HCT116 (cell line): ENCODE data around the gene HAGH. TPM values are rescaled to one million over a fixed set of nuclear protein-coding genes. Genes with fewer than 3 reads are reported as not detected.

ENCODE experiments used
- ATAC-seq: fragments of 200-7000 bp; cut with Tn5 transposase; 2 replicates; pipeline ENCODE4 v1.9.1; 2020; ENCODE audit warnings: mild to moderate bottlenecking, moderate library complexity
- BruUV-seq: library from RNA; stranded (reverse); fragments of 400-500 nt; replicated peaks from 2 replicates; lab custom pipeline; 2021; lab: Mats Ljungman, UMichigan
- CTCF ChIA-PET: fragments of 300-600 bp; sonication (Branson Sonifier 250); formaldehyde crosslinking; loops from one replicate; lab custom pipeline; 2021; ENCODE audit warnings: antibody characterized with exemption; lab: Charles Lee
- POLR2A ChIA-PET: fragments of 300-600, 350-600 bp; sonication (Branson Sonifier 250); formaldehyde crosslinking; loops from one replicate; lab custom pipeline; 2021; ENCODE audit warnings: antibody characterized with exemption; lab: Charles Lee
- RAD21 ChIA-PET, 2 experiments: fragments of 300-600 bp; sonication (Branson Sonifier 250); formaldehyde crosslinking; loops; one replicate each; lab custom pipeline; 2023; ENCODE audit warnings: low total read pairs in 2 of 2; ENCODE audit not compliant: uncharacterized antibody in 2 of 2, unreplicated experiment in 2 of 2, low non-redundant PET in 1 of 2; lab: Charles Lee
- DNase-seq: peaks from one replicate; pipeline ENCODE4 v3.0.0-alpha.2; 2010; ENCODE audit warnings: low read depth, low spot score
- H2AFZ ChIP-seq: fragments of 200-600 bp; shearing (Covaris generic), sonication (generic); 2 replicates; pipeline ENCODE4 v1.6.1; 2017; ENCODE audit warnings: low read depth, mixed run types, mixed read lengths, antibody characterized with exemption, low read length; ENCODE audit not compliant: poor library complexity, severe bottlenecking
- H3K27ac ChIP-seq: 2 replicates; pipeline ENCODE4 v1.5.1; 2012; ENCODE audit warnings: low read depth, low read length
- H3K27me3 ChIP-seq: fragments of 200-600 bp; sonication (generic); 2 replicates; pipeline ENCODE4 v1.6.1; 2016; ENCODE audit warnings: mixed run types, low read length, mixed read lengths; ENCODE audit not compliant: insufficient read depth
- H3K36me3 ChIP-seq, 2 experiments: fragments of 200-500 bp in 1 of 2; fragments of 200-600 bp in 1 of 2; sonication (Bioruptor generic) in 1 of 2; sonication (generic) in 1 of 2; 2 replicates each; pipeline versions ENCODE4 v1.5.1 to v1.6.1; 2014 to 2016; ENCODE audit warnings: low read length in 2 of 2, inconsistent platforms in 1 of 2, mixed read lengths in 1 of 2, mixed run types in 1 of 2; ENCODE audit not compliant: insufficient read depth in 2 of 2, control insufficient read depth in 1 of 2
- H3K4me1 ChIP-seq, 2 experiments: fragments of 200-600 bp in 1 of 2; sonication (generic) in 1 of 2; 2 replicates each; pipeline versions ENCODE4 v1.5.1 to v1.6.1; 2012 to 2017; ENCODE audit warnings: low read length in 2 of 2, inconsistent platforms in 1 of 2, mild to moderate bottlenecking in 1 of 2, mixed read lengths in 1 of 2, mixed run types in 1 of 2, moderate library complexity in 1 of 2; ENCODE audit not compliant: insufficient read depth in 2 of 2, control insufficient read depth in 1 of 2
- H3K4me2 ChIP-seq: fragments of 200-600 bp; sonication (generic); 2 replicates; pipeline ENCODE4 v1.6.1; 2017; ENCODE audit warnings: mixed run types, low read length, mixed read lengths
- H3K4me3 ChIP-seq, 2 experiments: fragments of 200-600 bp in 1 of 2; sonication (generic) in 1 of 2; replicated peaks in 1 of 2; 2 replicates each; pipeline ENCODE4 v1.5.1; 2011 to 2016; ENCODE audit warnings: low read length in 2 of 2, control low read depth in 1 of 2, low read depth in 1 of 2, mild to moderate bottlenecking in 1 of 2, mixed read lengths in 1 of 2, mixed run types in 1 of 2
- H3K79me2 ChIP-seq: fragments of 200-600 bp; sonication (generic); 2 replicates; pipeline ENCODE4 v1.6.1; 2017; ENCODE audit warnings: mild to moderate bottlenecking, mixed run types, low read length, moderate library complexity, mixed read lengths; ENCODE audit not compliant: insufficient read depth
- H3K9ac ChIP-seq: fragments of 200-600 bp; sonication (generic); 2 replicates; pipeline ENCODE4 v1.6.1; 2016; ENCODE audit warnings: low read length, mixed read lengths
- H3K9me2 ChIP-seq: fragments of 200-600 bp; sonication (generic), shearing (Covaris generic); 2 replicates; pipeline ENCODE4 v1.6.1; 2017; ENCODE audit warnings: mixed run types, mild to moderate bottlenecking, moderate library complexity; ENCODE audit not compliant: insufficient read depth
- H3K9me3 ChIP-seq, 2 experiments: fragments of 200-500 bp in 1 of 2; fragments of 200-600 bp in 1 of 2; sonication (Bioruptor generic) in 1 of 2; sonication (generic) in 1 of 2; 2 replicates each; pipeline ENCODE4 v1.6.1; 2014 to 2017; ENCODE audit warnings: low read length in 2 of 2, mixed read lengths in 2 of 2, inconsistent platforms in 1 of 2, low read depth in 1 of 2, mild to moderate bottlenecking in 1 of 2, mixed run types in 1 of 2, moderate library complexity in 1 of 2; ENCODE audit not compliant: control insufficient read depth in 1 of 2, insufficient read depth in 1 of 2
- H4K20me1 ChIP-seq: fragments of 200-600 bp; sonication (generic), shearing (Covaris generic); 2 replicates; pipeline ENCODE4 v1.6.1; 2017; ENCODE audit warnings: mixed run types, mild to moderate bottlenecking, moderate library complexity; ENCODE audit not compliant: insufficient read depth
- CEBPB ChIP-seq: IDR thresholded peaks from 2 replicates; pipeline ENCODE4 v1.6.1; 2012; ENCODE audit warnings: low read depth
- CTCF ChIP-seq, 3 experiments: fragments of 200-600 bp in 1 of 3; sonication (generic) in 1 of 3; IDR thresholded peaks in 2 of 3; conservative IDR thresholded peaks in 1 of 3; 2 replicates each; pipeline ENCODE4 v1.5.1; 2012 to 2017; ENCODE audit warnings: low read depth in 2 of 3, low read length in 2 of 3, antibody characterized with exemption in 1 of 3, borderline replicate concordance in 1 of 3, control low read depth in 1 of 3, mild to moderate bottlenecking in 1 of 3, mixed read lengths in 1 of 3, mixed run types in 1 of 3, moderate library complexity in 1 of 3; ENCODE audit not compliant: insufficient read depth in 1 of 3
- EGR1 ChIP-seq: IDR thresholded peaks from 2 replicates; pipeline ENCODE4 v1.6.1; 2012; ENCODE audit warnings: low read depth
- ELF1 ChIP-seq: IDR thresholded peaks from 2 replicates; pipeline ENCODE4 v1.6.1; 2012; ENCODE audit warnings: low read depth, borderline replicate concordance
- EZH2 ChIP-seq: fragments of 200-600 bp; sonication (generic); IDR thresholded peaks from 2 replicates; pipeline ENCODE4 v1.6.1; 2017; ENCODE audit warnings: antibody characterized with exemption, mixed run types
- FOSL1 ChIP-seq: IDR thresholded peaks from 2 replicates; pipeline ENCODE4 v1.6.1; 2012; ENCODE audit warnings: low read depth
- JUND ChIP-seq: IDR thresholded peaks from 2 replicates; pipeline ENCODE4 v1.6.1; 2012
- MAX ChIP-seq: IDR thresholded peaks from 2 replicates; pipeline ENCODE4 v1.6.1; 2012
- POLR2AphosphoS5 ChIP-seq: IDR thresholded peaks from 2 replicates; pipeline ENCODE4 v1.6.1; 2011; ENCODE audit warnings: mild to moderate bottlenecking, low read depth, low read length, moderate library complexity
- ZBTB33 ChIP-seq: IDR thresholded peaks from 2 replicates; pipeline ENCODE4 v1.6.1; 2011; ENCODE audit warnings: mild to moderate bottlenecking, low read length, moderate library complexity; ENCODE audit not compliant: insufficient replicate concordance; ENCODE audit errors: extremely low read depth
- ZFX ChIP-seq: fragments of 450-650 bp; IDR thresholded peaks from 2 replicates; pipeline ENCODE4 v1.6.1; 2017
- ZNF274 ChIP-seq: fragments of 200-500 bp; sonication (Bioruptor generic); IDR thresholded peaks from 2 replicates; pipeline ENCODE4 v1.6.1; 2014; ENCODE audit warnings: mild to moderate bottlenecking, low read depth, low read length, inconsistent platforms
- intact Hi-C: fragments of 100-400 bp; cut with micrococcal nuclease; formaldehyde crosslinking; loops from 2 replicates; pipeline ENCODE4 v1.10.0; 2022
- total RNA-seq: library from RNA; stranded (reverse); gene quantifications from one replicate; pipeline ENCODE4 v1.2.1, GENCODE V29; 2021; ENCODE audit not compliant: unreplicated experiment
- TF ChIP-seq, protein P1 (sequence below): IDR thresholded peaks from 2 replicates; pipeline ENCODE4 v1.6.1; 2012

Gene HAGH
- total RNA-seq, 1 experiment from 2014 or later, result 39.1 TPM

DNA sequence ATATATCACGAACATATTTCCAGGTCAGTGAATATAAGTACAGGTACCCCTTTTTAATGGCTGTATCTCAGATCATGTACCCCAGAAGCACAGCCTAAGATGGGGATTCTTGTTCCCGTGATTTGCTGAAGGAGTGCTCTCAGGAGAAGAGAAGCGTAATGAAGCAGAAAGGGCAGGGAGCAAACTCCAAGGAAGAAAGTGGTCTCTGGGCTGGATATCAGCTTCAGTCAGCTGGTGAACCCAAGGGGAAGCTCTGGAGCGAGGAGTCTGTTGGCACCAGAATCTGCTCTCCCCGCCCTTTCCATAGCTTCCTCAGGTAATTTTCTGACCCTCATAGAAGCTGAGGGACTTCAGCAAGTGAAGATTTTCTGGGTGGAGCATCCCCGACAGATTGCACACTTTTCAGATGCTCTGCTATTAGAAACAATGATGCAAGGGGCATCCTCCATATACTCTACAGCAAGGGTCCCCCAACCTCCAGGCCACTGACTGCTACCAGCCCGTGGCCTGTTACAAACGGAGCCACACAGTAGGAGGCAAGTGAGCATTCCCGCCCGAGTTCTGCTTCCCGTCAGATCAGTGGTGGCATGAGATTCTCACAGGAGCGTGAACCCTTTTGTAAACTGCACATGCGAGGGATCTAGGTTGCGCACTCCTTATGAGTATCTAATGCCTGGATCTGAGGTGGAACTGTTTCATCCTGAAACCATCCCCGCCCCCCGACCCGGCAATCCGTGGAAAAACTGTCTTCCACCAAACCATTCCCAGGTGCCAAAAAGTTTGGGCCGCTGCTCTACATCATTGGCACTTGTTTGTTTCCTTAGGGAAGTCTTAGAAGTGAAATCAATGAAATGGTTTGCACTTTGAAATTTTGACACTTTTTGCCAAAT, 4.8 kb upstream of the HAGH start:
- no TSS peak for BruUV-seq
- Histone ChIP-seq H2AFZ (no peak overlapping the region), H3K9me3 (no peaks in the 10 kb centered on the region), H3K79me2 (peaks cover 33% of the 10 kb centered on the region), H3K9me2 (no peaks in the 10 kb centered on the region), H3K4me3 (no peak overlapping the region), H3K4me1 (peaks cover 8% of the 10 kb centered on the region in 2 experiments), H4K20me1 (peaks cover 5% of the 10 kb centered on the region; the same call in 1 of the 2 replicates), H3K36me3 (0 out of 4 replicates have a peak, but pooled peaks cover 0 to 7% of the 10 kb centered on the region in 2 experiments), H3K27me3 (no peaks in the 10 kb centered on the region), H3K4me2 (no peak overlapping the region), H3K27ac (no peak overlapping the region), H3K9ac (no peak overlapping the region)
- ATAC-seq, result no peak
- ChIA-PET CTCF (no interaction called here), RAD21 (no interaction called here), POLR2A (no interaction called here)
- intact Hi-C loops, result no loop called here
- no peak for TF ChIP-seq ZNF274
- TF ChIP-seq MAX, result no peak
- no peak for TF ChIP-seq FOSL1
- TF ChIP-seq ZBTB33, result no peak
- TF ChIP-seq, protein P1, sequence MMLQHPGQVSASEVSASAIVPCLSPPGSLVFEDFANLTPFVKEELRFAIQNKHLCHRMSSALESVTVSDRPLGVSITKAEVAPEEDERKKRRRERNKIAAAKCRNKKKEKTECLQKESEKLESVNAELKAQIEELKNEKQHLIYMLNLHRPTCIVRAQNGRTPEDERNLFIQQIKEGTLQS, result no peak
- TF ChIP-seq POLR2AphosphoS5, result no peak
- TF ChIP-seq EGR1, result no peak
- TF ChIP-seq CEBPB, result no peak
- TF ChIP-seq CTCF (IDR thresholded peaks at IDR 0.05 in 2 of 3, conservative IDR thresholded peaks at IDR 0.05 in 1 of 3; ENCODE audit: borderline replicate concordance in 1 of 3, insufficient read depth in 1 of 3, low read depth in 2 of 3, low read length in 2 of 3), result no peak
- no peak for TF ChIP-seq ELF1
- no peak for TF ChIP-seq JUND
- no peak for TF ChIP-seq EZH2
- no peak for TF ChIP-seq ZFX
- no peak for DNase-seq
